ENCODE data around the gene FANCI. TPM values are rescaled to one million over a fixed set of nuclear protein-coding genes. Genes with fewer than 3 reads are reported as not detected.

The FANCI gene
- total RNA-seq, 8 experiments from 2014 or later: 2.3 to 62.2 (median 5.7) TPM

- in situ Hi-C loops (cut with MboI; ENCODE audit: low pct_unique_long_range_greater_than_20kb in 2 of 9, low sequenced_read_pairs in 9 of 9, unreplicated experiment in 9 of 9): no loop called here
- H3K4me1 ChIP-seq (replicated peaks in 1 of 2): no peaks in the 10 kb centered on the region
- WGBS, 10 experiments: 92 to 100% (median 94%) methylated on average over 1 to 2 of the region's 2 CpGs; no CpG with 5 or more reads in 2 of the 10 experiments
- H3K4me3 ChIP-seq: no peak overlapping the region
- no peak overlapping the region for H3K27ac ChIP-seq
- no peak for ATAC-seq (replicated peaks in 6 of 8)
Observed at GRCh38 chr15:89293012-89293411, 49.2 kb downstream of the FANCI start.

DNA sequence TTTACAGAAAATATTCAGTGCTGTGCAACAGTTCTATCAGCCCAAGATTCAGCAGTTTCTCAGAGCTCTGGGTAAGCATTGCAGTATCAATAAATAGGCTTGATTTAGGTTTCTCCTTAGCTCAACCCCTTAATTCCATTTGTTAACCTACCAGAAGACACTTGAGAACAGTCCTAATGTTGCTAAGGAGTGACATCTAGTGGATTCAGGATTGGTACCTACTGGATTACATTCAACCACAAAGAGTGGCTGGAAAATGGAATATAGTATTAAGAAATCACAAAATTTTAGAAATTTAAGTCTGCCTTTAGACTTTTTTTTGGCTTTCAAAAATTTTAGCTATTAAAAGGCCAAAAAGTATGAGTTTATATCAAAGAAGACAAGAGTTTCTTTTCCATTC is 56.1 kb downstream of the FANCI start:
- H3K4me3 ChIP-seq: no peak overlapping the region
- H3K4me1 ChIP-seq (replicated peaks in 1 of 2): no peaks in the 10 kb centered on the region
- H3K27ac ChIP-seq: no peak overlapping the region
- ATAC-seq (replicated peaks in 6 of 8): peak in 3 of 8 experiments; percentile 77 to 88 (median 78)
- in situ Hi-C loops (cut with MboI; ENCODE audit: low pct_unique_long_range_greater_than_20kb in 2 of 9, low sequenced_read_pairs in 9 of 9, unreplicated experiment in 9 of 9): no loop called here

DNA sequence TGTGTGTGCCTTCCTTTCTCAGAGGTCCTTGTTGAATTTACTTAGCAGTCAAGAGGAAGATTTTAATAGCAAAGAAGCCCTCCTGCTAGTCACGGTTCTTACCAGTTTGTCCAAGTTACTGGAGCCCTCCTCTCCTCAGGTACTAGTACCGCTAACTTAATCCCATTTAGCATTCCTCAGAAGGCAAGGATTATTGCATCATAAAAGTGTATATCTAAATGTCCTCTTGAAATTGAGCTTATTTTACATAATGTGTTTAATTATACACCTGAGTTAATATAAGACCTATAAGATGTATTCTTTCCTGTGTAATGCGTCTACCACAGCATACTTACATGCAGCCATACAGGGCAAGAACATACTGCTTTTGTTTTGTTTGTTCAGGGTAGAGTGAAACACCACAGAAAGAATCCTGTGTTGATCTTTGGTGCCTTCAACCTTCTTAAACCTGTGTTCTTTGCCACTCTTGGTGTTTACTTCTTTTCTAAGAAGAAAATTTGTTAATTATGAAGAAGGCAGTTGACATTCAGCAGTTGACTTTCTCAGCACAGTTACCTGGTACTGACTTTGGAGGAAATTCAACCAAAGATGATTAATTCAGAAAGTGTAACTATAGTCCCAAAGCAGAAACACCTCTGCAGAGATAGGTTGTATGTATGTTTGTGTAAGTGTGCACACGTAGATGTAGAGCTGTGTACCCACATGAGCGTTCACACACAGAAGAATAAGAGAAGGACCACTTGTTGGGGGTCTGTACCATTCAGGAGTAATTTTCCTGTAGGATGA is 57.7 kb downstream of the FANCI start:
- ATAC-seq (replicated peaks in 6 of 8): no peak
- Histone ChIP-seq H3K27ac (no peak overlapping the region), H3K4me1 (replicated peaks in 1 of 2) (no peaks in the 10 kb centered on the region), H3K4me3 (no peak overlapping the region)
- WGBS, 10 experiments: 65 to 97% (median 90%) methylated on average over 1 to 5 of the region's 5 CpGs
- in situ Hi-C loops (cut with MboI; ENCODE audit: low pct_unique_long_range_greater_than_20kb in 2 of 9, low sequenced_read_pairs in 9 of 9, unreplicated experiment in 9 of 9): no loop called here

GRCh38 chr15:89303986-89304385 is 60.2 kb downstream of the FANCI start:
- no peak overlapping the region for H3K4me3 ChIP-seq
- WGBS, 10 experiments: 45 to 100% (median 86%) methylated on average over 1 to 2 of the region's 2 CpGs; no CpG with 5 or more reads in 2 of the 10 experiments
- H3K27ac ChIP-seq: no peak overlapping the region
- in situ Hi-C loops (cut with MboI; ENCODE audit: low pct_unique_long_range_greater_than_20kb in 2 of 9, low sequenced_read_pairs in 9 of 9, unreplicated experiment in 9 of 9): no loop called here
- ATAC-seq (replicated peaks in 6 of 8): no peak
- H3K4me1 ChIP-seq (replicated peaks in 1 of 2): no peaks in the 10 kb centered on the region

DNA sequence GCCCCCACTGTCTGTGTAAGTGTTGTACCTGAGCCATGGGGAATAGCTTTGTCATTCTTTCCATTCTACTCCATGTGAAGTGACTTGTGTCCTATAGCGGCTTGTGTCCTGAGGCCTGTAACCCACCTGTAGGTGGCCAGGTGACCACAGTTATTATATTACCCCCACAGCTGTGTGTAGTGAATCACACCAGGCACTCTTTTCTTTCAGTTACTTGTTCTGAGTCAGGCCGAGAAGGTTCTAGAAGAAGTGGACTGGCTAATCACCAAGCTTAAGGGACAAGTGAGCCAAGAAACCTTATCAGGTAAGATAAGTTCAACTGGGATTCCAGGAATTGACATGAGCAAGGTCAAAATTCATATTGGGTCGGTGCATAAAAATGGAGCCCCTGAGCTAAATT is 61.6 kb downstream of the FANCI start:
- in situ Hi-C loops (cut with MboI; ENCODE audit: low pct_unique_long_range_greater_than_20kb in 2 of 9, low sequenced_read_pairs in 9 of 9, unreplicated experiment in 9 of 9): no loop called here
- ATAC-seq (replicated peaks in 6 of 8): no peak
- Histone ChIP-seq H3K27ac (no peak overlapping the region), H3K4me3 (no peak overlapping the region), H3K4me1 (replicated peaks in 1 of 2) (no peaks in the 10 kb centered on the region)
- 92 to 100% (median 100%) methylated on average over 1 to 2 of the region's 3 CpGs; no CpG with 5 or more reads in 3 of the 10 experiments for WGBS, 10 experiments

DNA sequence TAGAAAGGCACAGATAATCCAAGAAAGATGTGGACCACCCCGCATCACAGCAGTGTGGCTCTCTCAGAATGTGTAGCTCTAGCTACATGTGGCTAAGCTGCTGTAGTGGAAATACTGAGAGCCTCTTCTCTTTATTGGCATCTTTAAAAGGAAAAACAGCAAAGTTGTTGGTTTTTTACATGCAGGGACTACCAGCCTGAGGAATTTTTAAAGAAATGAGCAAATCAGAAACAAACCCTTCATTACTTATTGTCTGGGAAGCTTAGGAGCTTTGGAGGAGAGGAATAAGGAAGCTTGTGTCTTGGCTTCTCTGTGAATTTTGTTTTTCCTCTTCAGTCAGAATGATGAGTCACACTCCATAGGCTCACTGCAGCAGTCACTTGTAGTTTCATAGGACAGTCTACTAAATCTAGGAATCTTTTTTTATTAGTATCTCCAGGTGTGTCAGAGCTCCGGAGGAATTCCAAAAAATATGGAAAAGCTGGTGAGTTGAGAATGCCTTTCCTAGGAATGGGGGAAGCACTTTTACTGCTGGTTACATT is 63.3 kb downstream of the FANCI start:
- in situ Hi-C loops (cut with MboI; ENCODE audit: low pct_unique_long_range_greater_than_20kb in 2 of 9, low sequenced_read_pairs in 9 of 9, unreplicated experiment in 9 of 9): no loop called here
- 50 to 100% (median 100%) methylated on average over 1 to 2 of the region's 2 CpGs; no CpG with 5 or more reads in 3 of the 10 experiments for WGBS, 10 experiments
- Histone ChIP-seq H3K4me1 (replicated peaks in 1 of 2) (no peaks in the 10 kb centered on the region), H3K27ac (no peak overlapping the region), H3K4me3 (no peak overlapping the region)
- peak in 3 of 8 experiments; percentile 52 to 65 (median 61) for ATAC-seq (replicated peaks in 6 of 8)

- Histone ChIP-seq H3K27ac (no peak overlapping the region), H3K4me1 (replicated peaks in 1 of 2) (no peaks in the 10 kb centered on the region), H3K4me3 (no peak overlapping the region)
- ATAC-seq (replicated peaks in 6 of 8): peak in 1 of 8 experiments; percentile 18
- WGBS, 10 experiments: 30 to 100% (median 84%) methylated on average over 1 to 2 of the region's 2 CpGs; no CpG with 5 or more reads in 6 of the 10 experiments
- in situ Hi-C loops (cut with MboI; ENCODE audit: low pct_unique_long_range_greater_than_20kb in 2 of 9, low sequenced_read_pairs in 9 of 9, unreplicated experiment in 9 of 9): no loop called here
Observed at GRCh38 chr15:89307791-89308190, 64.0 kb downstream of the FANCI start.

DNA sequence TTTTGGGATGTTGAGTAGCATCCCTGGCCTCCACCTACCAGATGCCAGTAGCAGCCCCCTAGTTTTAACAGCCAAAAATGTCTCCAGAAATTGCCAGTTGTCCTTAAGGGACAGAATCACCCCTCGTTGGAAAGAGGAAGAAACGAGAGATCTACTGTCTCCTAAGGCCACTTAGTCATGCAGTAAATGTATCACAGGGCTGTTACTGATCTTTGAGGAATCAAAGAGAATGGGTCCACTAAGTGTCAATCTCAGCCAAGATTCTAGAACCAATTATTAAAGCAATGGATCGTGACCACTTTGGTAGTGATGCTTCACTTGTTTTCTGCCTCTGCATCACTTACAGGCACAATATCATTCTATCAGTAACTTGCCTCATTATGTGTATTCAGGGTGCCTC is 64.5 kb downstream of the FANCI start:
- in situ Hi-C loops (cut with MboI; ENCODE audit: low pct_unique_long_range_greater_than_20kb in 2 of 9, low sequenced_read_pairs in 9 of 9, unreplicated experiment in 9 of 9): no loop called here
- Histone ChIP-seq H3K4me1 (replicated peaks in 1 of 2) (no peaks in the 10 kb centered on the region), H3K27ac (no peak overlapping the region), H3K4me3 (no peak overlapping the region)
- 67 to 100% (median 100%) methylated on average over 1 to 3 of the region's 3 CpGs; no CpG with 5 or more reads in 6 of the 10 experiments for WGBS, 10 experiments
- ATAC-seq (replicated peaks in 6 of 8): no peak

GRCh38 chr15:89309993-89310392 is 66.2 kb downstream of the FANCI start:
- ATAC-seq (replicated peaks in 6 of 8): no peak
- in situ Hi-C loops (cut with MboI; ENCODE audit: low pct_unique_long_range_greater_than_20kb in 2 of 9, low sequenced_read_pairs in 9 of 9, unreplicated experiment in 9 of 9): no loop called here
- no peaks in the 10 kb centered on the region for H3K4me1 ChIP-seq (replicated peaks in 1 of 2)
- no peak overlapping the region for H3K4me3 ChIP-seq
- H3K27ac ChIP-seq: no peak overlapping the region
- WGBS, 10 experiments: 50 to 100% (median 82%) methylated on average over 1 to 2 of the region's 2 CpGs; no CpG with 5 or more reads in 2 of the 10 experiments

DNA sequence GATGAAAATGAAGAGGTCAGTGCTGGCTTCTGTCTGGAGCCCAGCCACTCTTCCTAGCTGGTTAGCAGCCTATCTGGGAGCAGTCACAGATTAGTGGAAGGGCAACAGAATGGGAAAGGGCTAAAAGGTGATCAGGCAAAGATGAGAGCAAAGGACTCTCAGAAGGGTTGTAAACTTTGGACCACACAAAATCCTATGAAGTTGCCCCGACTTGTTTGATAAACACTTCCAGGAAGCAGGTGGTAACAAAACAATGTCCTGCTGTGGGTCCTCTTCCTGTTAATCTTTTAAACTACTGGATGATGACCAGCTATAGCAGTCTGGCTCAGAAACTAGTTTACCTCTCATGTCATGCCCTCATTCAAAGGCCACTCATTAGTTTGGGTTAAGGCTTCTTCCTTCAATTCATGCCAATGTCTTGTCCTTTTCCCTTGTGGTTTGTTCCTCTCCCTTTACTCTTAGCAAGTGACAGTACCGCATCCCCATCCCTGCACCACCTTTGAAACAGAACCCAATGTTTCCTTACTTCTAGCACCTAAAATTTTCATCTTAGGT is 71.7 kb downstream of the FANCI start:
- WGBS, 10 experiments: 67 to 100% (median 84%) methylated on average over 1 to 2 of the region's 2 CpGs; no CpG with 5 or more reads in 1 of the 10 experiments
- in situ Hi-C loops (cut with MboI; ENCODE audit: low pct_unique_long_range_greater_than_20kb in 2 of 9, low sequenced_read_pairs in 9 of 9, unreplicated experiment in 9 of 9): no loop called here
- Histone ChIP-seq H3K4me1 (replicated peaks in 1 of 2) (no peaks in the 10 kb centered on the region), H3K27ac (no peak overlapping the region), H3K4me3 (no peak overlapping the region)
- no peak for ATAC-seq (replicated peaks in 6 of 8)

DNA sequence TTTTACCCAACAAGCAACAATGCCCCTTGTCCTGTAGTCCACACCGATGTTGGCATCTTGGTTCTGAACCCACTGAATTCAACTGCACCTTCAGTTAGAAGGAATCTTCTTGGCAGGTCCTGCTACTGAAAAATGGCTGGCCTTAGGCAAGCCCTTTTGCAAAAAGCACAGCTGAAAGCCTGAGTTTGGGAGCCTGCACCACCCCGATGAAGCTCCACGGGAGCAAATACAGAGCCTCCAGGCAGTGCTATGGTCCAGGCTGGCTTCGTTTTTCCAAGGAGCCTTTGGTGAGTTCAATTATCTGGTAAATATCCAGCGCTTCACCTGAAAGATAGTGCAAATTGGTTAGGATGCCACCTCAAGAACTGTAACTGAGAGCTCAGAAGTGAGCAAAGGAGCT is 72.7 kb downstream of the FANCI start:
- in situ Hi-C loops (cut with MboI; ENCODE audit: low pct_unique_long_range_greater_than_20kb in 2 of 9, low sequenced_read_pairs in 9 of 9, unreplicated experiment in 9 of 9): no loop called here

DNA sequence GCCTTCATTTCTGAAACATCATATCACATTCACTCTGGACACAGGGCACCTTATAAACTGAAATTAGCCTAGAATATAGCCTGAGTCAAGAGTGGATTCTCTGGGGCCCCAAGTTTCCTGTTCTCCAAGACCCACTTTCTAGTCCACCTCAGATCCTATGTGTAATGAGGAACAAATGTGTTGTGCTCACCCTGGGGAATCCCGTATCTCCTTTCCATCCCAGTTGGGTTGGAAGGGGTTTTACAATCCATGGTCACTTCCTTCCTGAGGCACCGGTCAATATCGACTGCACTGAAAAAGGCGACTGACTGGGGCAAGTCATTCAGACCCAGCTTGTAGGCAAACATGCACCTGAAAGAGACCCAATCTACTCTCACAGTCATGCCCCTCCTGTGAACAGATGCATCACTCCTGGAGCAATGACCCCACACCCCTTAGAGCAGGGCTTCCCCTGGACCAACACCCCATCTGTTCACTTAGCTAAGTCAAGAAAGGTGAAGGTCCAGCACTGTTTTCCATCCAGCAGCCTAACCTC is 73.5 kb downstream of the FANCI start:
- H3K4me1 ChIP-seq (replicated peaks in 1 of 2): no peaks in the 10 kb centered on the region
- WGBS, 10 experiments: 80 to 100% (median 89%) methylated on average over 1 to 3 of the region's 4 CpGs; no CpG with 5 or more reads in 6 of the 10 experiments
- H3K27ac ChIP-seq: no peak overlapping the region
- no peak overlapping the region for H3K4me3 ChIP-seq
- ATAC-seq (replicated peaks in 6 of 8): no peak
- in situ Hi-C loops (cut with MboI; ENCODE audit: low pct_unique_long_range_greater_than_20kb in 2 of 9, low sequenced_read_pairs in 9 of 9, unreplicated experiment in 9 of 9): no loop called here

More for the DNA sequence above, 72.7 kb downstream of the FANCI start:
- H3K27ac ChIP-seq: no peak overlapping the region
- no peak for ATAC-seq (replicated peaks in 6 of 8)
- 81 to 100% (median 90%) methylated on average over 2 to 4 of the region's 5 CpGs; no CpG with 5 or more reads in 3 of the 10 experiments for WGBS, 10 experiments
- no peaks in the 10 kb centered on the region for H3K4me1 ChIP-seq (replicated peaks in 1 of 2)
- no peak overlapping the region for H3K4me3 ChIP-seq

GRCh38 chr15:89319678-89320077 is 75.9 kb downstream of the FANCI start:
- no peak overlapping the region for H3K27ac ChIP-seq
- in situ Hi-C loops (cut with MboI; ENCODE audit: low pct_unique_long_range_greater_than_20kb in 2 of 9, low sequenced_read_pairs in 9 of 9, unreplicated experiment in 9 of 9): no loop called here

More at GRCh38 chr15:89319678-89320077, 75.9 kb downstream of the FANCI start:
- ATAC-seq (replicated peaks in 6 of 8): no peak
- Histone ChIP-seq H3K4me3 (no peak overlapping the region), H3K4me1 (replicated peaks in 1 of 2) (no peaks in the 10 kb centered on the region)
- 85 to 100% (median 90%) methylated on average over 1 to 4 of the region's 9 CpGs; no CpG with 5 or more reads in 3 of the 10 experiments for WGBS, 10 experiments
